DLD1 (cell line): Measurements from ENCODE around the gene HSDL2.
"Not testable (repeated sequence)": the region's sequence is repeated elsewhere in the genome, so short reads cannot be mapped to it uniquely, and the experiment has no call there.

Experiments
- in situ Hi-C: cut with HindIII; loops from 2 replicates; pipeline ENCODE4 v1.10.0; 2017; ENCODE audit warnings: low sequenced_read_pairs

The HSDL2 gene

GRCh38 chr9:112391936-112392560, 12.1 kb downstream of the HSDL2 start:
- in situ Hi-C loops: not testable (repeated sequence)

- in situ Hi-C loops: not testable (repeated sequence)
Measured at GRCh38 chr9:112393146-112393545, 13.2 kb downstream of the HSDL2 start.

GRCh38 chr9:112396416-112396815, 16.5 kb downstream of the HSDL2 start:
- in situ Hi-C loops: no loop called here

- in situ Hi-C loops: no loop called here
Measured at GRCh38 chr9:112396872-112397271, 17.0 kb downstream of the HSDL2 start.

GRCh38 chr9:112401175-112401815, 21.4 kb downstream of the HSDL2 start:
- in situ Hi-C loops: no loop called here

- in situ Hi-C loops: no loop called here
Measured at GRCh38 chr9:112403614-112404201, 23.8 kb downstream of the HSDL2 start.

GRCh38 chr9:112404508-112404932, 24.6 kb downstream of the HSDL2 start:
- in situ Hi-C loops: no loop called here

- in situ Hi-C loops: no loop called here
Measured at GRCh38 chr9:112408275-112408674, 28.4 kb downstream of the HSDL2 start.

- in situ Hi-C loops: no loop called here
Measured at GRCh38 chr9:112408819-112409218, 28.9 kb downstream of the HSDL2 start.

- in situ Hi-C loops: no loop called here
Measured at GRCh38 chr9:112409758-112410157, 29.9 kb downstream of the HSDL2 start.

- in situ Hi-C loops: no loop called here
Measured at GRCh38 chr9:112411626-112412027, 31.7 kb downstream of the HSDL2 start.

GRCh38 chr9:112413728-112414127, 33.8 kb downstream of the HSDL2 start:
- in situ Hi-C loops: not testable (repeated sequence)

GRCh38 chr9:112420208-112420607, 40.3 kb downstream of the HSDL2 start:
- in situ Hi-C loops: no loop called here

GRCh38 chr9:112421771-112422222, 41.9 kb downstream of the HSDL2 start:
- in situ Hi-C loops: no loop called here

- in situ Hi-C loops: no loop called here
Measured at GRCh38 chr9:112422417-112423148, 42.7 kb downstream of the HSDL2 start.

GRCh38 chr9:112430006-112430522, 50.2 kb downstream of the HSDL2 start:
- in situ Hi-C loops: no loop called here

- in situ Hi-C loops: no loop called here
Measured at GRCh38 chr9:112433499-112434392, 53.8 kb downstream of the HSDL2 start.

GRCh38 chr9:112434487-112434886, 54.6 kb downstream of the HSDL2 start:
- in situ Hi-C loops: no loop called here

GRCh38 chr9:112437406-112437805, 57.5 kb downstream of the HSDL2 start:
- in situ Hi-C loops: no loop called here

GRCh38 chr9:112439171-112439570, 59.3 kb downstream of the HSDL2 start:
- in situ Hi-C loops: no loop called here
